GM08714 (cell line): ENCODE results near the gene PDE8B.
"Not testable (repeated sequence)": the region's sequence is repeated elsewhere in the genome, so short reads cannot be mapped to it uniquely, and the experiment has no call there.

Experiments used
- H3K4me3 ChIP-seq: fragments of 200-500 bp; sonication (Bioruptor generic); 2 replicates; pipeline ENCODE4 v1.5.1; 2014; ENCODE audit warnings: mild to moderate bottlenecking, low read length, inconsistent platforms
- ZNF274 ChIP-seq: IDR thresholded peaks from 2 replicates; pipeline ENCODE4 v1.6.1; 2012; ENCODE audit warnings: mild to moderate bottlenecking, low read depth, low read length

PDE8B gene

GRCh38 chr5:77430726-77431125 is 220.2 kb downstream of the PDE8B start:
- no peak for TF ChIP-seq ZNF274

GRCh38 chr5:77431286-77431685 is 220.8 kb downstream of the PDE8B start:
- H3K4me3 ChIP-seq: no peak overlapping the region
- TF ChIP-seq ZNF274: no peak

More at GRCh38 chr5:77430726-77431125, 220.2 kb downstream of the PDE8B start:
- no peak overlapping the region for H3K4me3 ChIP-seq

- H3K4me3 ChIP-seq: no peak overlapping the region
- no peak for TF ChIP-seq ZNF274
Measured at GRCh38 chr5:77431719-77432118, 221.2 kb downstream of the PDE8B start.

GRCh38 chr5:77437194-77437593 is 226.7 kb downstream of the PDE8B start:
- H3K4me3 ChIP-seq: no peak overlapping the region
- TF ChIP-seq ZNF274: no peak

- TF ChIP-seq ZNF274: no peak
- H3K4me3 ChIP-seq: no peak overlapping the region
Measured at GRCh38 chr5:77438071-77438470, 227.6 kb downstream of the PDE8B start.

GRCh38 chr5:77443670-77444069 is 233.2 kb downstream of the PDE8B start:
- H3K4me3 ChIP-seq: no peak overlapping the region
- TF ChIP-seq ZNF274: no peak

- no peak for TF ChIP-seq ZNF274
- no peak overlapping the region for H3K4me3 ChIP-seq
Measured at GRCh38 chr5:77444356-77444755, 233.9 kb downstream of the PDE8B start.

- no peak overlapping the region for H3K4me3 ChIP-seq
- TF ChIP-seq ZNF274: no peak
Measured at GRCh38 chr5:77448831-77449230, 238.4 kb downstream of the PDE8B start.

GRCh38 chr5:77449277-77449676 is 238.8 kb downstream of the PDE8B start:
- TF ChIP-seq ZNF274: no peak
- no peak overlapping the region for H3K4me3 ChIP-seq

- TF ChIP-seq ZNF274: no peak
- no peak overlapping the region for H3K4me3 ChIP-seq
Measured at GRCh38 chr5:77449981-77450380, 239.5 kb downstream of the PDE8B start.

GRCh38 chr5:77452351-77452750 is 241.9 kb downstream of the PDE8B start:
- H3K4me3 ChIP-seq: no peak overlapping the region
- TF ChIP-seq ZNF274: no peak

GRCh38 chr5:77454123-77454522 is 243.6 kb downstream of the PDE8B start:
- no peak overlapping the region for H3K4me3 ChIP-seq
- no peak for TF ChIP-seq ZNF274

- TF ChIP-seq ZNF274: no peak
- H3K4me3 ChIP-seq: no peak overlapping the region
Measured at GRCh38 chr5:77461287-77461686, 250.8 kb downstream of the PDE8B start.

GRCh38 chr5:77463905-77464304 is 253.4 kb downstream of the PDE8B start:
- no peak for TF ChIP-seq ZNF274
- no peak overlapping the region for H3K4me3 ChIP-seq

- not testable (repeated sequence) for H3K4me3 ChIP-seq
Measured at GRCh38 chr5:77468875-77469274, 258.4 kb downstream of the PDE8B start.

- not testable (repeated sequence) for H3K4me3 ChIP-seq
Measured at GRCh38 chr5:77475041-77475440, 264.6 kb downstream of the PDE8B start.
